Duodenal mucosa (tissue), 2 donors: ENCODE data around the gene WDR17.

ENCODE experiments used
- H3K27ac ChIP-seq: one replicate; pipeline ENCODE4 v1.7.0; 2013; ENCODE audit warnings: low read depth, low read length
- H3K27me3 ChIP-seq, 2 donors: one replicate each; pipeline ENCODE4 v1.7.0; 2013; ENCODE audit warnings: low read length in 2 of 2, control low read depth in 1 of 2; ENCODE audit not compliant: insufficient read depth in 2 of 2, control insufficient read depth in 1 of 2
- H3K36me3 ChIP-seq, 2 donors: one replicate each; pipeline ENCODE4 v1.7.0; 2013; ENCODE audit warnings: low read length in 2 of 2, control low read depth in 1 of 2; ENCODE audit not compliant: insufficient read depth in 2 of 2, control insufficient read depth in 1 of 2
- H3K4me1 ChIP-seq, 2 donors: one replicate each; pipeline ENCODE4 v1.7.0; 2013; ENCODE audit warnings: low read length in 2 of 2, control low read depth in 1 of 2; ENCODE audit not compliant: insufficient read depth in 2 of 2, control insufficient read depth in 1 of 2
- H3K4me3 ChIP-seq, 2 donors: one replicate each; pipeline ENCODE4 v1.7.0; 2013; ENCODE audit warnings: low read length in 2 of 2, low read depth in 1 of 2
- H3K9ac ChIP-seq, 2 donors: one replicate each; pipeline ENCODE4 v1.7.0; 2013; ENCODE audit warnings: low read length in 2 of 2, low read depth in 1 of 2
- H3K9me3 ChIP-seq, 2 donors: one replicate each; pipeline ENCODE4 v1.7.0; 2013; ENCODE audit warnings: low read length in 2 of 2, control low read depth in 1 of 2; ENCODE audit not compliant: control insufficient read depth in 1 of 2

WDR17 gene

DNA sequence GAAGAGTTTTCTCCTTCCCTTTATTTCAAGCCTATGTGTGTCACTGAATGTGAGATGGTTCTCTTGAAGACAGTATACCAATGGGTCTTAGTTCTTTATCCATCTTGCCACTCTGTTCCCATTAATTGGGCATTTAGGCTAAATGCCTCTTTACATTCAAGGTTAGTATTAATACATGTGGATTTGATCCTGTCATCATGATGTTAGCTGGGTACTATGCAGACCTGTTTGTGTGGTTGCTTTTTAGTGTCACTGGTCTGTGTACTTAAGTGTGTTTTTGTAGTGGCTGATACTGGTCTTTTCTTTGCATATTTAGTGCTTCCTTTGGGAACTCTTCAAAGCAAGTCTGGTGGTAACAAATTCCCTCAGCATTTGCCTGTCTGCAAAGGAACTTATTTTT is 23.4 kb upstream of the WDR17 start:
- Histone ChIP-seq H3K4me1 (no peaks in the 10 kb centered on the region), H3K9me3 (no peaks in the 10 kb centered on the region), H3K27me3 (no peaks in the 10 kb centered on the region), H3K9ac (no peak overlapping the region), H3K4me3 (no peak overlapping the region), H3K36me3 (no peaks in the 10 kb centered on the region), H3K27ac (no peak overlapping the region)

DNA sequence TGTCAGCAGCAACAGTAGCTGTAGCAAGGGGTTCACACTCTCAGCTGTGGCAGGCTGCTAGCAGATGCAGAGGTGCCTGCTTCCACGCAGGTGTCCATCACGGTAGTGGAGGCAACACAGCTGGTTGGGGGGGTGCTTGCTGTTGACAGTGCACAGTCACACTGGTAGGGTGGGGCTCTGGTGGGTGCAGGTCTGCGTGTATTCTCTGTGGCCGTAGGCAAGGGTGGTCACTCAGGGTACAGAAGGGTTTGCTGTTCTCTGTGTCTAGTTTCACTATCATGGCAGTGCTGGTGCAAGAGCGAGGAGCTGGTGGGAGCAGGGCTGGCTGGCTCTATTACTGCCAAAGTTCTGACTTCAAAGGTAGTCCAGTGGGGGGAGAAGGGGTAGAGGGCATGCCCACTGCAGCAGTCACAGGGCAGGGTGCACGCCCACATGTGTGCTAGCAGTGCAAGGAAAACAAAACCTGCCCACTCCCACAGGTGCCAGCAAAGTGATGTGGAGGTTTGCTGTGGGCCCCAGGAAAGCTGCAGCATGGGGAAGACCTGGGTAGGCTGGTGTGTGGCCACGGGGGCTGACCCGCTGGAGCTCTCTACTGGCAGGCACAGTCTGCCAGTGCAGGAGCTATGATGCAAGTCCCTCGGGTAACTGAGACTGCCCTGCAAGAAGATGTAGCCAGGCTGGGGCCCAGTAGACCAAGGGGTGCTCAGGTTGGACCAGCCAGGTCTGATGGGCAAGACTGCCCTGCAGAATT is 21.6 kb upstream of the WDR17 start:
- Histone ChIP-seq H3K4me1 (no peaks in the 10 kb centered on the region), H3K9me3 (no peaks in the 10 kb centered on the region), H3K27me3 (no peaks in the 10 kb centered on the region), H3K36me3 (no peaks in the 10 kb centered on the region), H3K27ac (no peak overlapping the region), H3K9ac (no peak overlapping the region), H3K4me3 (no peak overlapping the region)

DNA sequence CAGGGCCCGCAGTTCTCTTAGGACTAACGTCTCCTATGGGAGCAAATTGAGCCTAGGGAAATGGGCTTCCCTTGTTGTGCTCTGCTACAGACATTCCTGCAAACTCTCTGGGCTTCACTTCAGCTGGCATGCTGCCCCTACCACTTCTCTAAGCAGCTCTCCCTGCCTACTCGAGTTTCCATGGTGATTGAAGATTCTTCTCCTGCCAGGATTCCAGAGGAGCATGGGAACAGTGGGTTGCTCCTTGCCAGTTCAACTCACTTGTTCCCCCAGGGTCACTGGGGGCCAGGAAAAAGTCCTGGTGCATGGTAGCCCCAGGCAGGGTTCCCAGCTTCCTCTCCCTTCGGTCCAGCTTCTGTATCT is 21.1 kb upstream of the WDR17 start:
- Histone ChIP-seq H3K4me3 (no peak overlapping the region), H3K27me3 (no peaks in the 10 kb centered on the region), H3K9me3 (no peaks in the 10 kb centered on the region), H3K27ac (no peak overlapping the region), H3K36me3 (no peaks in the 10 kb centered on the region), H3K9ac (no peak overlapping the region), H3K4me1 (no peaks in the 10 kb centered on the region)

DNA sequence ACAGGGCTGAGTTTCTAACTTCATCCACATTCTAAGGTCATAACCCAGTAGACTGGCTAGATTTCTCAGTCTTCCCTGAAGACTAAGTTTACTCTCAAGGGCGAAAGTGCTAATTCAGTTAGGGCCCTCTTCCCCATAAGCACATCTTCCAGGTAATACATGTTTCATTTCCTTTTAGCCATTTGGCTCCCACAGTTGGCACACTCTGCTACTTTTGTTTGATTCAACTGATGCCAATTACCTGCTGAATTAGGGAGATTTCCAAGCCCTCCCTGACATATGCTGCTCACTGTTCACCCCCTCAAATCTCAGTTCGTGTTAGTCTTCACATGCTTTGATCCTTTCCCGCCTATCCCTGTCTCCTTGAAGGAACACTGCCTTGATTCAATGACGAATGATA is 17.0 kb upstream of the WDR17 start:
- Histone ChIP-seq H3K36me3 (no peaks in the 10 kb centered on the region), H3K9ac (no peak overlapping the region), H3K27ac (no peak overlapping the region), H3K4me3 (no peak overlapping the region), H3K9me3 (no peaks in the 10 kb centered on the region), H3K4me1 (no peaks in the 10 kb centered on the region), H3K27me3 (no peaks in the 10 kb centered on the region)

DNA sequence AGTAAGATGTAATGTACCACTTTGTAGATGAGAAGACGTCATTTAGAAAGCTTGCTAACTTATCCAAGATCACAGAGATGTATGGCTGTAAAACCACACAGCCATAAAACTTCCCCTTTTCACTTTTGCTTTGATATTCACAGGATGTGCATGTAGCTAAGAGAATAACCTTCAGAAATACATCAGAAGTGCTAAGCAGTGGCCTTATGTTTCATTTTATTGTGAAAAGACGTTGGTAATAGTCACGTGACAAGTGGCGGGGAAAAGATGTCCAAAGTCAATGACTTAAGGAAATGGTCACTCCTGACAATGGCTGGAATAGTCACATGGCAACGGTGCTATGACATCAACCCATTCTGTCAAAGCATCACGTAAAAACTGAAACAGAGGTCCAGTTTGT is 12.9 kb upstream of the WDR17 start:
- Histone ChIP-seq H3K4me3 (no peak overlapping the region), H3K27ac (no peak overlapping the region), H3K27me3 (no peaks in the 10 kb centered on the region), H3K4me1 (no peaks in the 10 kb centered on the region), H3K36me3 (no peaks in the 10 kb centered on the region), H3K9me3 (no peaks in the 10 kb centered on the region), H3K9ac (no peak overlapping the region)

DNA sequence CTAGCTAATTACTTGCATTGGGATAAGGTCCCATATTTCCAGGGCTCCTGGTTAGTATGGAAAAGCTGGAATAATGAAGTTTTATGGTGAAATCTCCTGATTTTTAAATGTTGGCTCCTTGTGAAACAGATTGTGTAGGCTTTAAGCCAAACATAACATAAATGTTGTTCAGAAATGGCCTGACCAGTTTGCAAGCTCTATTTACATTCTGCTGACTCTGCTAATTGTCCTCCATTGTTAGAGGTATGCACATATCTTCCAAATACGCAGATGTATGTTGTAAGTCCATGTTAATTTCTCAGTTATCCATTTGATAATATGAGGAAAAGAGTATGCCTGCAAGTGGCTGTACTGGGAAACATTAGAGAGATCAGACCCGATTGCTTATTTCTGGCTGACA is 11.9 kb upstream of the WDR17 start:
- H3K27ac ChIP-seq: no peak overlapping the region
- no peaks in the 10 kb centered on the region for H3K27me3 ChIP-seq
- no peak overlapping the region for H3K9ac ChIP-seq
- H3K9me3 ChIP-seq: no peaks in the 10 kb centered on the region
- H3K4me1 ChIP-seq: no peaks in the 10 kb centered on the region
- H3K4me3 ChIP-seq: no peak overlapping the region
- no peaks in the 10 kb centered on the region for H3K36me3 ChIP-seq

DNA sequence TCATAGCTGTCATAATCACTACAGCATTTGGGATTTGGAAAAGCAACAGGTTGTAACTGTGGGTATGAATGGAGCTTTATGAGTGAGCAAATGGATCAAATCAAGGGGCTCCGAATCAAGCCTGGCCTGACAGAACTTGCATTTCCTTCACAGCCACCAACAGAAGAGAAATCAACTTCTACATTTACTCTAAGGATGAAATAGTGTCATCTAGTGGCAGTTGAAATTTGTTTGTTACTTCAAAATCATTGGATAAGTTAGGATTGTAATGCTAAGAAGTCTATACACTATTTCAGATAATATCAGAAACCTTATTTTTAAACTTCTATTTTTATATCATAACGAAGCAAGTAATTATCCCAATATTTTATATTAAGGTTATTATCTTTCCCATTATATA is 10.7 kb upstream of the WDR17 start:
- Histone ChIP-seq H3K27me3 (no peaks in the 10 kb centered on the region), H3K9me3 (no peaks in the 10 kb centered on the region)

DNA sequence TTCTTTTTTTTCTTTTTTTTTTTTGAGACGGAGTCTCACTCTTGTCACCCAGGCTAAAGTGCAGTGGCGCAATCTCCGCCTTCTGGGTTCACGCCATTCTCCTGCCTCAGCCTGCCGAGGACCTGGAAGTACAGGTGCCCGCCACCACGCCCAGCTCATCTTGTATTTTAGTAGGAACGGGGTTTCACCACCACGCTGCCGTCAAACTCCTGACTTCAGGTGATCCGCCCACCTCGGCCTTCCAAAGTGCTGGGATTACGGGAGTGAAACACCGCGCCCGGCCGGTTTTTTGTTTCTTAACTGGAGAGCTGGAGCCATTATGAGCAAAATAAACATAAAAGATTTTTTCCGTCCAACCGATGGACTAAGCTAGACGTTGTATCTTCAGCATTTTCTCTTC is 1.9 kb upstream of the WDR17 start:
- H3K36me3 ChIP-seq: no peaks in the 10 kb centered on the region
- H3K27me3 ChIP-seq: peaks cover 4 to 6% of the 10 kb centered on the region in 2 donors
- no peak overlapping the region for H3K9ac ChIP-seq
- H3K4me3 ChIP-seq: no peak overlapping the region
- H3K9me3 ChIP-seq: no peaks in the 10 kb centered on the region
- H3K27ac ChIP-seq: no peak overlapping the region
- peaks cover 0 to 10% of the 10 kb centered on the region in 2 donors for H3K4me1 ChIP-seq

More for the DNA sequence above, 10.7 kb upstream of the WDR17 start:
- H3K4me3 ChIP-seq: no peak overlapping the region
- no peaks in the 10 kb centered on the region for H3K36me3 ChIP-seq
- no peaks in the 10 kb centered on the region for H3K4me1 ChIP-seq
- no peak overlapping the region for H3K27ac ChIP-seq
- H3K9ac ChIP-seq: no peak overlapping the region

DNA sequence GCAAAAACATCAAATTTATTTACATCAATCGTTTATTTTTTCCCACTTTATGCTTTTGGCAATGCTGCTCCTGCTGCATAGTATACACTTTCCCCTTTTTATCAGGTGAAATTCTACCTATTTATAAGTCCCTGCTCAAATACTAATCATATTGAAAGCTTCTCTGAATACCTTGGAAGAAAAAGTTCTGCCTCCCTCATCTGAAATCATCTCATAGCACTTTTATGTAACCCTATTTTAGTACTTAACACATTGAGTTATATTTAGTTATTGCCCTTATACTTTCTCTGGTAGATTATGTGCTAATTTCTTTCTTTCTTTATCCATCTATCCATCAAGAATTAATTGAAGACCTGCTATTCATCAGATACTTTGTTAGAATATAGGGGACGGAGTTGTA is 1.1 kb upstream of the WDR17 start:
- H3K9me3 ChIP-seq: no peaks in the 10 kb centered on the region
- no peak overlapping the region for H3K4me3 ChIP-seq
- H3K9ac ChIP-seq: no peak overlapping the region
- peaks cover 0 to 10% of the 10 kb centered on the region in 2 donors for H3K4me1 ChIP-seq
- H3K27ac ChIP-seq: no peak overlapping the region
- H3K36me3 ChIP-seq: no peaks in the 10 kb centered on the region
- H3K27me3 ChIP-seq: peaks cover 4 to 6% of the 10 kb centered on the region in 2 donors

DNA sequence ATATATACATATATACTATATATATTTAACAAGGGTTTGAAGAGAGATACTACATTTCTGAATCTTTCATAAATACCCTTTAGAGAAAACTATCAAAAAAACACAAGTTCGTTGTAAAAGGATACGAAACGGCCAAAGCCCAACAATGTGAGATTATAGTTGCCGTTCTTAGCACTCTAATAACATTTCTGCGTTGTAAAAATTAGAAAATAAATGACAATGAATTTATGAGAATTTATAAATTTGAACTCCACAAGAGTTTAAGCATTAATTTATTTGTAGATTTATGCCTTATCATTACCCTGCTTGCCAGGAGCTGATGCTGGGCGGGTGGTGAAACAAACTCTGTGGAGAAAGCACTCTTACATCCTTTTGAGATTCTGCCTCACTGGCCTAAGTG is 1.1 kb downstream of the WDR17 start:
- no peak overlapping the region for H3K9ac ChIP-seq
- no peak overlapping the region for H3K27ac ChIP-seq
- H3K4me3 ChIP-seq: no peak overlapping the region
- no peaks in the 10 kb centered on the region for H3K9me3 ChIP-seq
- no peaks in the 10 kb centered on the region for H3K36me3 ChIP-seq
- peaks cover 0 to 10% of the 10 kb centered on the region in 2 donors for H3K4me1 ChIP-seq
- H3K27me3 ChIP-seq: peaks cover 4 to 6% of the 10 kb centered on the region in 2 donors

DNA sequence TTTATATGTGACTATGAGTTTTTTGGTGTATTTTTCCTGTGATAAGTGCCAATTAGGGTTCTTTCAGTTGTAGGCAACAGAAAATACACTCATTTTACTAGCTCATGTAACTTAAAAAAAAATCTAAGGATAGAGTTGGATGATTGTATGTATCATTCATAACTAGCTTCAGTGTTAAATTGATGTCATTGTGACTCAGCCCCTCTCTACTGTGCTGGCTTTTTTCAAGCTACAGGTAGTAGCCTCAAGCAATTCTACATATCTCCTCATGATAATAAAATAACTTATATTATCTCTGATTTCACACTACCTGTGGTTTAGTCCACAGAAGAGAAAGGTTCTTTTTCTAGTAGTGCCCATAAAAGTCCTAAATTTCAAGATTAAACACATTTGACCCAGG is 11.9 kb downstream of the WDR17 start:
- Histone ChIP-seq H3K9me3 (no peaks in the 10 kb centered on the region), H3K9ac (no peak overlapping the region), H3K4me1 (no peaks in the 10 kb centered on the region), H3K36me3 (no peaks in the 10 kb centered on the region), H3K27me3 (no peaks in the 10 kb centered on the region), H3K4me3 (no peak overlapping the region), H3K27ac (no peak overlapping the region)
